ENCODE data around the gene DNMT3L. TPM values are rescaled to one million over a fixed set of nuclear protein-coding genes. Genes with fewer than 3 reads are reported as not detected.

The DNMT3L gene
- polyA plus RNA-seq, 2 donors = not detected

DNA sequence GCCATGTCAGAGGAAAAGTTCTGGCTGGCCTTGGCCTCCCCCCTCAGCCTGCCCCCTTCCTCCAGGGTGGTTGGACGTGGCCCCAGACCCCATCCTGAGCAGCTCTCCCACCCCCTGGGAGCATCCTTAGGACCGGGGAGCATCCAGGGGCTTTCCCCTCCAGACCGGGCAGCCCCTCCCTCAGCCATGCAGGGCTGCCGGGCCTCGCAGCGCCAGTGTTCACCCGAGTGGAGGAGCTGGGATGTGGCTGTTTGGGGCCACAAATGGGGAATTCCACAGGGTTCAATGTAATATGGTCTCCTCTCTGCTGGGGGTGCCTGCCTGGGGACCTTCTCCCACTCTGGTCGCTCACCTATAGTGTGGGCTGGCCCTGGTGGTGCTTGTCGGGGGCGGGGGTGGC, 33.9 kb upstream of the DNMT3L start:
- Histone ChIP-seq H3K9me3 (ENCODE audit: control insufficient read depth in 2 of 2, insufficient read depth in 1 of 2, low read depth in 1 of 2, low read length in 1 of 2) (no peaks in the 10 kb centered on the region), H3K4me3 (ENCODE audit: low read depth in 1 of 2, low read length in 2 of 2) (no peak overlapping the region), H3K27ac (ENCODE audit: low read depth in 2 of 2, low read length in 1 of 2) (no peak overlapping the region), H3K36me3 (ENCODE audit: control insufficient read depth in 2 of 2, insufficient read depth in 2 of 2, low read length in 1 of 2) (no peaks in the 10 kb centered on the region), H3K27me3 (ENCODE audit: control insufficient read depth in 1 of 2, insufficient read depth in 2 of 2, low read length in 2 of 2) (no peaks in the 10 kb centered on the region), H3K4me1 (ENCODE audit: control insufficient read depth in 2 of 2, insufficient read depth in 2 of 2, low read length in 1 of 2) (peaks cover 2 to 5% of the 10 kb centered on the region in 2 donors)
- 73 to 77% methylated on average over 10 of the region's 10 CpGs for WGBS, 2 donors

DNA sequence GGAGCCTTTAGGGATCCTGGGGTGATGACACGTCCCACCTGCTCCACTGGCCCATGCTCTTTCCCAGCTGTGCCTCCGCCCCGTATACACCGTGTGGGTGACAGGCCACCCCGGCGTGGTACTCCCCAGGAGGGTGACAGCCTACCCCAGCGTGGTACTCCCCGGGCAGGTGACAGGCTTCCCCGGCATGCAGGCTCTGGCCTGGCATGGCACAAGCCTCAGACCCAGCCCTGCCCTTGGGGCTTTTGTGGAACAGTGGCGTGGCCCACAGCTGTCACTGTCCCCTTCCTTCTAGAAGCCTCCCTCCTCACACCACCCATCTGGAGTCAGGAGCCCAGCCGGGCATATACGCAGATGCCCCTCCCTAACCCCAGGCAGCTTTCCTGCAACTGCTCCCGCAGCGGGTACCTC, 33.5 kb upstream of the DNMT3L start:
- peaks cover 2 to 4% of the 10 kb centered on the region in 2 donors for H3K4me1 ChIP-seq (ENCODE audit: control insufficient read depth in 2 of 2, insufficient read depth in 2 of 2, low read length in 1 of 2)
- H3K27me3 ChIP-seq (ENCODE audit: control insufficient read depth in 1 of 2, insufficient read depth in 2 of 2, low read length in 2 of 2) = no peaks in the 10 kb centered on the region
- no peak overlapping the region for H3K4me3 ChIP-seq (ENCODE audit: low read depth in 1 of 2, low read length in 2 of 2)
- no peak overlapping the region for H3K27ac ChIP-seq (ENCODE audit: low read depth in 2 of 2, low read length in 1 of 2)
- no peaks in the 10 kb centered on the region for H3K36me3 ChIP-seq (ENCODE audit: control insufficient read depth in 2 of 2, insufficient read depth in 2 of 2, low read length in 1 of 2)
- 51 to 53% methylated on average over 14 of the region's 14 CpGs for WGBS, 2 donors
- no peaks in the 10 kb centered on the region for H3K9me3 ChIP-seq (ENCODE audit: control insufficient read depth in 2 of 2, insufficient read depth in 1 of 2, low read depth in 1 of 2, low read length in 1 of 2)

DNA sequence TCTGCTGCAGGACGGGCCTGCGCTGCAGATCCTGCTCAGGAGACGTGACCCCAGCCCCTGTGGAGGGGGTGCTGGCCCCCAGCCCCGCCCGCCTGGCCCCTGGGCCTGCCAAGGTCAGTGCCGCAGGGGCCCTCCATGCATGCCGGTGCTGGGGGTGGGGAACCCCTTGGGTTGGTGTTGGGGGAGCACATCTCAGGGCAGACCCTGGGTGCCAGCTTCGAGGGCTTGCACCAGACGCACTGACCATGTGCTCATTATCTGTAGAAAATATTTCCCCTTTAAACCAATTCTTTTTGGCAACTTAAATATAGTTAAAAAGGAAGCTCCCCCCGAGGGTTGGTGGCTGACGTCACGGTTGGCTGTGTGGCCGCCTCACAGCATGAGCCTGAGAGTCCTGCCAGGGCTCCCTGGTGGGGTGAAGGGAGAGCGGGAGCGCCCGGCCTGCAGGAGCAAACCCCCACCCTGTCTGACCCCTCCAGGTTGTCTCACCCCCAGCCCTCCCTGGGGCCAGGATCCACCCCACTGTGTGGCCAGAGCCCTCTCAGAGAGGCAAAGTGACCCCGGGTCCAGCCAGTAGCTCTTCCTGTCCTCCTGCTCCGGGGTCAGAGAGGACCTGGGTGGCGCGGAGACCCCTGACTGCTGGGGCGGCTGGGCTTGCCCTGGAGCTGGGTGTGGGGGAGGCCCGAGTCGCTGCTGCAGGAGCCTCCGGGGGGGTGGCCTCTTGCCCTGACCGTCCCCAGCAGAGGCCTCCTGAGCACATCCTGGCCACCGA, 32.9 kb upstream of the DNMT3L start:
- Histone ChIP-seq H3K4me3 (ENCODE audit: low read depth in 1 of 2, low read length in 2 of 2) (no peak overlapping the region), H3K9me3 (ENCODE audit: control insufficient read depth in 2 of 2, insufficient read depth in 1 of 2, low read depth in 1 of 2, low read length in 1 of 2) (no peaks in the 10 kb centered on the region), H3K27ac (ENCODE audit: low read depth in 2 of 2, low read length in 1 of 2) (no peak overlapping the region)

DNA sequence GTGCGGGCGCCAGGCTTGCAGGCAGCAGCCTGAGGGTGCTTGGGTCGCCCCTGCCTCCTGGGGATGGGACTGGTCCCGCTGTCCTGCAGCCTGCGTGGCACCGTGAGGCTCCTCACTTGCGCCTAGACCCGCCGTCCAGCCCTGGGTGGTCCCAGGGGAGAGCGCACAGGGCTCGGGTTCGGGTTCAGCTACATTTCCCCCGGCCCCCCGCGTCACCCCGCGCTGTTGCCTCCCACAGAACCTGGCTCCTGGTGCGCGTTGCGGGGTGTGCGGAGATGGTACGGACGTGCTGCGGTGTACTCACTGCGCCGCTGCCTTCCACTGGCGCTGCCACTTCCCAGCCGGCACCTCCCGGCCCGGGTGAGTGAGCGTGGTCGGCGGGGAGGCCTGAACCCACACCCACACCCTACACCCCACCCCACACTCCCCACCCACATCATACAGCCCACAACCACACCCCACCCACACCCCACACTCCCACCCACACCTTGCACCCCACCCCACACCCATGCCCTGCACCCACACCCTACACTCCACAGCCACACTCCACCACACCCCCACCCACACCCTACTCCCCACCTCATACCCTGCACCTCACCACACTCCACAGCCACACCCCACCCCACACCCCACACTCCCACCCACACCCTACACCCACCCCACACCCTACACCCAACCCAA, 32.0 kb upstream of the DNMT3L start:
- H3K27ac ChIP-seq (ENCODE audit: low read depth in 2 of 2, low read length in 1 of 2) = no peak overlapping the region
- H3K36me3 ChIP-seq (ENCODE audit: control insufficient read depth in 2 of 2, insufficient read depth in 2 of 2, low read length in 1 of 2) = no peaks in the 10 kb centered on the region
- H3K4me3 ChIP-seq (ENCODE audit: low read depth in 1 of 2, low read length in 2 of 2) = no peak overlapping the region
- no peaks in the 10 kb centered on the region for H3K9me3 ChIP-seq (ENCODE audit: control insufficient read depth in 2 of 2, insufficient read depth in 1 of 2, low read depth in 1 of 2, low read length in 1 of 2)
- no peaks in the 10 kb centered on the region for H3K27me3 ChIP-seq (ENCODE audit: control insufficient read depth in 1 of 2, insufficient read depth in 2 of 2, low read length in 2 of 2)
- peaks cover 2 to 4% of the 10 kb centered on the region in 2 donors for H3K4me1 ChIP-seq (ENCODE audit: control insufficient read depth in 2 of 2, insufficient read depth in 2 of 2, low read length in 1 of 2)
- WGBS, 2 donors = 80 to 86% methylated on average over 32 to 33 of the region's 33 CpGs

More for the DNA sequence above, 32.9 kb upstream of the DNMT3L start:
- H3K27me3 ChIP-seq (ENCODE audit: control insufficient read depth in 1 of 2, insufficient read depth in 2 of 2, low read length in 2 of 2) = no peaks in the 10 kb centered on the region
- H3K4me1 ChIP-seq (ENCODE audit: control insufficient read depth in 2 of 2, insufficient read depth in 2 of 2, low read length in 1 of 2) = peaks cover 2 to 4% of the 10 kb centered on the region in 2 donors
- 50 to 55% methylated on average over 23 to 26 of the region's 26 CpGs for WGBS, 2 donors
- no peaks in the 10 kb centered on the region for H3K36me3 ChIP-seq (ENCODE audit: control insufficient read depth in 2 of 2, insufficient read depth in 2 of 2, low read length in 1 of 2)

DNA sequence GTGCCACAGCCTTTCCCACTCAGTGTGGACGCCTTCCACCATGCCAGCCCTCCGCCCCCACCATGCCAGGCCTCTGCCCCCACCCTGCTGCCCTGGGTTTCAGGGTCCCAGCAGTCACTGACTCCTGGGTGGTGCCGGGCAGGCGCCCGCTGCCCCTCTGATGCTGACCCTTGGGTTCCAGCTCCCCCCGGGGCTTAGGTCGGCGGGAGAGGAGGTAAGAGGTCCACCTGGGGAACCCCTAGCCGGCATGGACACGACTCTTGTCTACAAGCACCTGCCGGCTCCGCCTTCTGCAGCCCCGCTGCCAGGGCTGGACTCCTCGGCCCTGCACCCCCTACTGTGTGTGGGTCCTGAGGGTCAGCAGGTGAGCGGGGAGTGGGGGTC, 31.1 kb upstream of the DNMT3L start:
- H3K4me1 ChIP-seq (ENCODE audit: control insufficient read depth in 2 of 2, insufficient read depth in 2 of 2, low read length in 1 of 2) = peaks cover 2 to 4% of the 10 kb centered on the region in 2 donors
- no peaks in the 10 kb centered on the region for H3K27me3 ChIP-seq (ENCODE audit: control insufficient read depth in 1 of 2, insufficient read depth in 2 of 2, low read length in 2 of 2)
- no peak overlapping the region for H3K27ac ChIP-seq (ENCODE audit: low read depth in 2 of 2, low read length in 1 of 2)
- no peaks in the 10 kb centered on the region for H3K9me3 ChIP-seq (ENCODE audit: control insufficient read depth in 2 of 2, insufficient read depth in 1 of 2, low read depth in 1 of 2, low read length in 1 of 2)
- 76 to 84% methylated on average over 15 of the region's 15 CpGs for WGBS, 2 donors
- no peak overlapping the region for H3K4me3 ChIP-seq (ENCODE audit: low read depth in 1 of 2, low read length in 2 of 2)
- H3K36me3 ChIP-seq (ENCODE audit: control insufficient read depth in 2 of 2, insufficient read depth in 2 of 2, low read length in 1 of 2) = no peaks in the 10 kb centered on the region

DNA sequence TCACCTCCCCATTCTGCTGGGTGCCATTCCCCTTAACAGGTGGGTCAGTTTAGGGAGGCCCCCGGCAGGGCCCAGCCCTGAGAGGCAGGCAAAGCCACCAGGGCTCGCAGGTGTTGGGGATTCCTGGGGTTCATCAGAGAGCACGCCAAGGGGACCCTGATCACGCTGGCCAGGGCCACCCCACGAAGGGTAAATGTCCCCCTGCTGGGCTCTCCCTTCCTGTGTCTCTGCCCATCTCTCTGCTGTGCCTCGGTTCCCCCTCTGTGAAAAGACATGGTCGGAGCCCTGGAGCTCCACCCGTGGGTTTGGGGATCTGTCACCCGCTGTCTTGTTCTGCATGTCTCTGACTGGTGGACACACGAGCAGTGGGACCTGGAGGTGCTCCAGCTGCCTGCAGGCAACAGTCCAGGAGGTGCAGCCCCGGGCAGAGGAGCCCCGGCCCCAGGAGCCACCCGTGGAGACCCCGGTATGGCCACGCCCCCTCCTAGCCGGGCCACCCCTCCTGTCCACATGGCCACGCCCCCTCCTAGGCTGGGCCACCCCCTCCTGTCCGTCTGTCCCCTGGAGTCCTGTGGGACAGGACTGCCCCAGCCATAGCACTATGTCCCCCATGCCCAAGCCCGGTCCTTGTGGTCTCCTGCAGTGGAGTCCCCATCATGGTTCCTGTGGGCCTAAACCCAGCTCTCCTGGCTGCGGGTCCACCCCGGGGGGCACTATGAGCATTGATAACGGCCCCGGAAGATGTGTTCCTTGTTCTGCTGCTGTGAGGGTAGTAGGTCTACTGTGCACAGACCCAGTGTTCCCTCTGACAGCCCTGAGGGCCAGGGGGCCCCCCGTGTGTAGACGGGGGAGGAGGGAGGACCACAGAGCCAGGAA, 30.5 kb upstream of the DNMT3L start:
- Histone ChIP-seq H3K4me3 (ENCODE audit: low read depth in 1 of 2, low read length in 2 of 2) (no peak overlapping the region), H3K36me3 (ENCODE audit: control insufficient read depth in 2 of 2, insufficient read depth in 2 of 2, low read length in 1 of 2) (no peaks in the 10 kb centered on the region), H3K27ac (ENCODE audit: low read depth in 2 of 2, low read length in 1 of 2) (no peak overlapping the region), H3K4me1 (ENCODE audit: control insufficient read depth in 2 of 2, insufficient read depth in 2 of 2, low read length in 1 of 2) (peaks cover 2% of the 10 kb centered on the region in 2 donors), H3K9me3 (ENCODE audit: control insufficient read depth in 2 of 2, insufficient read depth in 1 of 2, low read depth in 1 of 2, low read length in 1 of 2) (no peaks in the 10 kb centered on the region), H3K27me3 (ENCODE audit: control insufficient read depth in 1 of 2, insufficient read depth in 2 of 2, low read length in 2 of 2) (no peaks in the 10 kb centered on the region)
- WGBS, 2 donors = 59 to 62% methylated on average over 25 of the region's 25 CpGs

DNA sequence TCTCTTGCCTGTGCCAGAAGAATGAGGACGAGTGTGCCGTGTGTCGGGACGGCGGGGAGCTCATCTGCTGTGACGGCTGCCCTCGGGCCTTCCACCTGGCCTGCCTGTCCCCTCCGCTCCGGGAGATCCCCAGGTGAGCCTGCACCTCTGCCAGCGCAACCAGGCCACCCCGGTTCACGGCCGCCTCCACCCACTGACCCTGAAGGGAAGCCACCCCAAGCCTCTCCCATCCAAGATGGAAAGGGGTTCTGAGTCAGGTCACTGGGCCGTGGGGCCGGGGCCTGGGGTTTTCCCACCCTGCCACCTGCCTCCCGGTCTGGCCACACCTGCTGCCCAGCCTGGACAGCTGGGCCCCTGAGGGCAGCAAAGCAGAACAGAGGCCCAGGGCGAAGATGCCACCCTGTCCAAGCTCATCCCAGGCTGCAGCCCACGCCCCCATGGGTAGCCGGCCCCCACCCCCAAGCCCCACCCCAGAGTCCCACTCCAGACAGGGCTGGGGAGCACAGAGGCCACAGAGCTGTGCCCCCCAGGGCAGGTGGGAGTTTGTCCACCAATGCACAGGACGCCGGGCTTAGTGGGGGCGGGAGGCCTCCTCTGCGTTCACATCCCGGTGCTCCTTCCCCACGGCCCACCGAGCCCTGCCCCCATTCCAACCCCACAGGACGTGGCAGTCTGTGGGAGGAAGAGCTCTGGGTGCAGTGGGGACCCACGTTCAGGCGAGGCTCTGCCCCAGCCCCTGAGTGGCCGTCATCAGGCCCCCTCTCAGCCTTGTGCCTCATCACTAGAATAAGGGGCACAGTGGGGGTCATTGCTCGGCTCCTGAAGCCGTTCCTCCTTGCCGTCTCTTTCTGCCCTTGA, 29.6 kb upstream of the DNMT3L start:
- Histone ChIP-seq H3K4me3 (ENCODE audit: low read depth in 1 of 2, low read length in 2 of 2) (no peak overlapping the region), H3K27me3 (ENCODE audit: control insufficient read depth in 1 of 2, insufficient read depth in 2 of 2, low read length in 2 of 2) (no peaks in the 10 kb centered on the region), H3K36me3 (ENCODE audit: control insufficient read depth in 2 of 2, insufficient read depth in 2 of 2, low read length in 1 of 2) (no peaks in the 10 kb centered on the region), H3K9me3 (ENCODE audit: control insufficient read depth in 2 of 2, insufficient read depth in 1 of 2, low read depth in 1 of 2, low read length in 1 of 2) (no peaks in the 10 kb centered on the region), H3K27ac (ENCODE audit: low read depth in 2 of 2, low read length in 1 of 2) (no peak overlapping the region), H3K4me1 (ENCODE audit: control insufficient read depth in 2 of 2, insufficient read depth in 2 of 2, low read length in 1 of 2) (peaks cover 2% of the 10 kb centered on the region in 2 donors)
- 71 to 80% methylated on average over 31 to 33 of the region's 33 CpGs for WGBS, 2 donors

DNA sequence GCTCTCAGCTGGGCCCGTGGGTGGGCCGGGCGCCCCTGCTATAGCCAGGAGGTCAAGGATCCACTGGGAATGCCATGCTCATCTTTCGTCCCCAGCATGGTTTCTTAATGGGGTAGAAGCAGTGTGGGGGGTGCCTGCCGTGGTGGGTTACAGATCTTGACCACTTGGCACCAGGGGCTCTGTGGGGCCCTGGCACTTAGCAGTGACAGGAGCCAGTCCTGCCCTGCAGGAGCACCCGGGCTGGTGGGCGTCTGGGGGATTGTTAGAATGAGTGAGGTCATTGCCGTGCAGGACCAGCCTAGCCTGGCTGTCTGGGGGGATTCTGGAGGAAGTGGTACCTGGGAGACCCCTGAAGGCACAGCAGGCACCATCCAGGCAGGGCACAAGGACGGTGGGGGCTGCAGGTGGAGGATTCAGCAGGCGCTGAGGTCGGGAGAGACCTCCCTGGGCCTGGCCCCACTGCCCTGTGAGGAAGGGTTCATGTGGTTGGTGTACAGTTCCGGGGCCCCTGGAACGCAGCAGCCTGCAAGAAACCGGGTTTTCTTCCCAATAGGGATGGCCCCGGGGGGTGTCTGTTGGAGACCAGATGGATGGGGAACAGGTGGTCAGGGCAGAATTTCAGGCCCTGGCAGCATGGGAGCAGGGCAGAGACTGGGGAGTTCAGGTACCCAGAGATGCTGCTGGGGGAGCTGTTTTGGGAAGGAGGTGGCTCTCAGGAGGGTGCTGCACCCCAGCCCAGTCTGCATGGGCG, 28.8 kb upstream of the DNMT3L start:
- 78 to 79% methylated on average over 16 of the region's 16 CpGs for WGBS, 2 donors
- no peaks in the 10 kb centered on the region for H3K27me3 ChIP-seq (ENCODE audit: control insufficient read depth in 1 of 2, insufficient read depth in 2 of 2, low read length in 2 of 2)

More for the DNA sequence above, 28.8 kb upstream of the DNMT3L start:
- no peak overlapping the region for H3K27ac ChIP-seq (ENCODE audit: low read depth in 2 of 2, low read length in 1 of 2)
- no peaks in the 10 kb centered on the region for H3K36me3 ChIP-seq (ENCODE audit: control insufficient read depth in 2 of 2, insufficient read depth in 2 of 2, low read length in 1 of 2)
- H3K4me3 ChIP-seq (ENCODE audit: low read depth in 1 of 2, low read length in 2 of 2) = no peak overlapping the region
- H3K9me3 ChIP-seq (ENCODE audit: control insufficient read depth in 2 of 2, insufficient read depth in 1 of 2, low read depth in 1 of 2, low read length in 1 of 2) = no peaks in the 10 kb centered on the region
- peaks cover 2 to 7% of the 10 kb centered on the region in 2 donors for H3K4me1 ChIP-seq (ENCODE audit: control insufficient read depth in 2 of 2, insufficient read depth in 2 of 2, low read length in 1 of 2)

Data from esophagus (tissue), 2 donors.